AG09319 (cell line): Measurements from ENCODE around the gene KIDINS220.
"Not testable (repeated sequence)": the region's sequence is repeated elsewhere in the genome, so short reads cannot be mapped to it uniquely, and the experiment has no call there.

Experiments used
- DNase-seq: peaks from one replicate; pipeline ENCODE4 v3.0.0-alpha.2; 2010; ENCODE audit warnings: low read depth; ENCODE audit errors: extremely low read depth
- TF ChIP-seq, protein P1 (sequence below): IDR thresholded peaks from 2 replicates; pipeline ENCODE4 v1.5.1; 2011; ENCODE audit warnings: low read depth, mild to moderate bottlenecking, inconsistent platforms, low read length, moderate library complexity

Gene KIDINS220

GRCh38 chr2:8729939-8730338 is 107.5 kb downstream of the KIDINS220 start:
- TF ChIP-seq, protein P1, sequence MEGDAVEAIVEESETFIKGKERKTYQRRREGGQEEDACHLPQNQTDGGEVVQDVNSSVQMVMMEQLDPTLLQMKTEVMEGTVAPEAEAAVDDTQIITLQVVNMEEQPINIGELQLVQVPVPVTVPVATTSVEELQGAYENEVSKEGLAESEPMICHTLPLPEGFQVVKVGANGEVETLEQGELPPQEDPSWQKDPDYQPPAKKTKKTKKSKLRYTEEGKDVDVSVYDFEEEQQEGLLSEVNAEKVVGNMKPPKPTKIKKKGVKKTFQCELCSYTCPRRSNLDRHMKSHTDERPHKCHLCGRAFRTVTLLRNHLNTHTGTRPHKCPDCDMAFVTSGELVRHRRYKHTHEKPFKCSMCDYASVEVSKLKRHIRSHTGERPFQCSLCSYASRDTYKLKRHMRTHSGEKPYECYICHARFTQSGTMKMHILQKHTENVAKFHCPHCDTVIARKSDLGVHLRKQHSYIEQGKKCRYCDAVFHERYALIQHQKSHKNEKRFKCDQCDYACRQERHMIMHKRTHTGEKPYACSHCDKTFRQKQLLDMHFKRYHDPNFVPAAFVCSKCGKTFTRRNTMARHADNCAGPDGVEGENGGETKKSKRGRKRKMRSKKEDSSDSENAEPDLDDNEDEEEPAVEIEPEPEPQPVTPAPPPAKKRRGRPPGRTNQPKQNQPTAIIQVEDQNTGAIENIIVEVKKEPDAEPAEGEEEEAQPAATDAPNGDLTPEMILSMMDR = no peak
- no peak for DNase-seq

- not testable (repeated sequence) for DNase-seq
Observed at GRCh38 chr2:8729101-8729500, 108.3 kb downstream of the KIDINS220 start.

- TF ChIP-seq, protein P1 = no peak
- DNase-seq = no peak
Observed at GRCh38 chr2:8728305-8729015, 109.0 kb downstream of the KIDINS220 start.

DNA sequence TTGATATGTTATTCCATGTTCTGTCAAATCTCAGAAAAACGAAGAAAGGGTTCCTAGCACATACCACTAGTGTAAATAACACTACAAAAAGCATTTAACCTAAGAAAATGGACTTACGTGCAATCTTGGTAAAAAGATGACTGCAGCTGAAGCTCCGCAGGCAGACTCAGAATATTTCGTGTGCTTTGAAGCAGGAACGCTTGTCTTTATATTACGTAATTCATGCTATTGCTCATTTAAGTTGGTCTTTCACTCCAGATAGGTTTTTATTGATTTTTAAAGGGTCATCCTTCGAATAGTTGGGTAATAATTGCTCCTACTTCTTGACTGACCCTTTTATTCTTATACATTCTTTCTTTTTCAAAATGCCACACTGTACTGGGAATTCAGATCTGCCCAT is 111.6 kb downstream of the KIDINS220 start:
- DNase-seq = no peak
- TF ChIP-seq, protein P1 = no peak

GRCh38 chr2:8722986-8723385 is 114.4 kb downstream of the KIDINS220 start:
- DNase-seq = no peak
- TF ChIP-seq, protein P1 = no peak

DNA sequence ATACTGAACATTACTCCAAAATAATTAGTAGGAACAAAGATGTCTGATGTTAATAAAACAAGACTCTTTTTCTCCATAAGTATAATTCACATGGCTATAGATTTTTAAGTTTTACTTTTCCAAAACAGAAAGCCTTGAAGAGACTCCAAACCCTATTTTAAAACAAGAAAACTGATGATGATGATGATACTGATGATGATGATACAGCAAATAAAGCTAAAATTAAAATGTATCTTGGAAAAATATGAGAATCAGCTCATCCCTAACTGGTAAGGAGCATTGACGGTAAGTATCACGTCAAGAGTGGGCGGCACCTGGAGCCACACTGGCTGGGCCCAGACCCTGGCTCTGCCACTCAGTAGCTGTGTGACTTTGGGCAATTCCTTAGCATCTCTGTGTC is 116.0 kb downstream of the KIDINS220 start:
- TF ChIP-seq, protein P1 = no peak

DNA sequence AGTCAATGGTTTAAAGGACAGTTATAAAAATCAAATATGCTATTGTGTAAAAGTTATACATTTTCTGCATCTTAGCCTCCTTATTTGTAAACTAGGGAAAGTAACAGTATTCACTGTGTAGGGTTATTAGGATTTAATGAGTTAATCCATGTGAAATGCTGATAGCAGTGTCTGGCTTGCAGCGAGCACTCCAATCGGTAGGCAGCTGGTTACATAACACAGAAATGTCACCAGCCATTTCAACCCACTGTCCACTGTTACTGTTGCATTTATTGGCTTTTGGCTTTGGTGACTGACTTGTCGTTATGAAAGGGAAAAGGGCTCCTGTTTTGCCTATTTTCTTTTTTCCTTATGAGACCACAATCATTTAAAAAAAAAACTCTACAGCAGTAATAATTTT is 116.7 kb downstream of the KIDINS220 start:
- DNase-seq = no peak
- TF ChIP-seq, protein P1 = no peak

More for the DNA sequence above, 116.0 kb downstream of the KIDINS220 start:
- no peak for DNase-seq

DNA sequence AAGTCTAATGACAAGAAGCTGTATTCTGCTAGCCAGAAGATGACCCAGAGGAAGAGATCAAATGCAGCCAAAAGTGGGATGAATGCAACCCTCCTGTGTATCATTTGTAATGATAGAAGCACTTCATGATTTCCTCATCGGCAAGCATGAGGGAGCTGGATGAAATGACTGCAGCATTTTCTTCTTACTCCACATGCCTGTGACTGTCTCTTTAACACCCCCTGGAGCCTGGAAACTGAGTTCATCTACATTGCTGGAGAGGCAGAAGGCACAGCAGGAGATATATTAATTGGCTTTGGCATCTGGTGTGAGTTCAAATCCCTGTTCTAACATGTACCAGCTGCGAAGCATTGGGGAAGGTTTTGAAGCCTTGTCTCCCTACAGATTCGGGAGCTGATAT is 117.9 kb downstream of the KIDINS220 start:
- no peak for DNase-seq
- TF ChIP-seq, protein P1 = no peak
